CD4-positive, alpha-beta T cell treated with Interleukin-15 for 4 hours (primary cell): ENCODE measurements around the gene NADSYN1.

Experiments
- DNase-seq: peaks from one replicate; pipeline ENCODE4 v3.0.0-alpha.2; 2020; ENCODE audit warnings: low spot score

Gene NADSYN1

GRCh38 chr11:71491531-71491930 lies 38.5 kb downstream of the NADSYN1 start:
- no peak for DNase-seq

GRCh38 chr11:71491940-71492339 lies 38.9 kb downstream of the NADSYN1 start:
- no peak for DNase-seq

- DNase-seq: no peak
These were observed 42.6 kb downstream of the NADSYN1 start for GRCh38 chr11:71495286-71496230.

DNA sequence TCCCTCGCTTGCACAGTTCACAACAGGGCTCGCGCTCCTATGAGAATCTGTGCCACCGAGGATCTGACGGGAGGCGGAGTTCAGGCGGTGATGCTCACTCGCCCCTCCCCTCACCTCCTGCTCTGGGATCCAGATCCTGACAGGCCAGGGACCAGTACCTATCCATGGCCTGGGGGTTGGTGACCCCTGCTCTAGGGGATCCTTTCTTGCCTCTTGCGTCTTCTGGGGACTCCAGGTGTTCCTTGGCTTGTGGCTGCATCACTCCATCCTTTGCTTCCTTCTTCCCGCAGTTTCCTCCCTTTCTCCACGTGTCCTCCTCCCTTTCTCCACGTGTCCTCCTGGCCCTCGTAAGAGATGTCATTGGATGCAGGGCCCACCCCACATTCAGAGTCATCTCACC lies 43.4 kb downstream of the NADSYN1 start:
- DNase-seq: no peak

GRCh38 chr11:71498091-71498490 lies 45.1 kb downstream of the NADSYN1 start:
- DNase-seq: no peak

GRCh38 chr11:71499125-71499524 lies 46.1 kb downstream of the NADSYN1 start:
- no peak for DNase-seq

DNA sequence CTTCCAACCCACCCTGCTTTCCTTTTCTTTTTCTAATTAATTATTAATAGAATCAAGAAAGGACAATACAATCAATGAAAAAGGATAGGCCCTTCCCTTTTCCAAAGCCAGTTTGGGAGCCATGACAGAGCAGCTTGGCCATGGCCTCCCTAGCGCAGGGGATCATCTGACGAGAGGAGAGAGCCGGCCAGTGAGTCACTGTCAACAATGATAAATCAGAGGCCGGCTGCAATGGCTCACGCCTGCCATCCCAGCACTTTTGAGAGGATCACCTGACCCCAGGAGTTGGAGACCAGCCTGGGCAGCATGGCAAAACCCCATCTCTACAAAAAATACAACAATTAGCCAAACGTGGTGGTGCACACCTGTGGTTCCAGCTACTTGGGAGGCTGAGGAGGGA lies 46.5 kb downstream of the NADSYN1 start:
- DNase-seq: no peak

- no peak for DNase-seq
These were observed 47.6 kb downstream of the NADSYN1 start for GRCh38 chr11:71500601-71501021.

DNA sequence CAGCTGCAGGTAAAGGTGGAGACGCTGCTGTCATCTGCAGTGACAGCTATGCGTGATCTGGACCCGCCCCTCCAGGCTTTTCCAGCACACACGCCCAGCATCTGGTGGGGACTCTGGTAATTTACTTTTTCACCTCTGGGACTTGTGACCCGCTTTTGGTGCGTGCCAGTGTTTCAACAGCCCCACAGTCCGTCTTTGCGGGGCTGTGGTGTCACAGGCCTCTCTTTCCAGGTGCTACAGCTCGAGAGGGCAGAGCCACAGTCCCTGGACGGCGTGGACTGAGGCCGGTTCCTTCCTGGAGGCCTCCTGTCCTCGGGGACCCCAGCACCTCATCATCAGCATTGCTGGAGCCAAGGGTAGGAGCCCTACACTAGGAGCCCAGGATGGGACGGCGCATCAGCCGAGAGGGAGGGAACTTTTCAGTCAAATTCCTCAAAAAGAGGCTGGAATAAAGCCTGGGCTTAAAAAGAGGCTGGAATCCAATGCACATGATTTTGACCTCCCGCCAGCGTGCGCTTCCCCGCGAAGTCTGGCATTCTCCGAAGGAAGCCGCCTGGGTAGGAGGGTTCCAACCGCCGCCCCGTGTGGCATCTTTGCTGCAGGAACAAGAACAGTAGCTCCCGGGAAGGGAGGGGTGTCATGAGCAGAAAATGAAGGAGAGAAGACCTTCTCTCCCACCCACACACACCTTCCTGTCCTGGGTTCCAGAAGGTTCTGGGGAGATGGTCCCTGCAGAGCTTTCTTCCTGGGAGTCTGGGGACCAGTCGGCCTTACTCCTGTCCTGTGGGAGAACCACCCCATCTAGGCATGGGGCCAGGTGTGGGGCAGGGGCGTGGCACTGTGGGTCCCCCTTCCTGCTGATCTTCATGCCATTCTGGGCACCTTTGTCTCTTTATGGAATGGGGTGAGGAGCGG lies 48.3 kb downstream of the NADSYN1 start:
- DNase-seq: no peak

DNA sequence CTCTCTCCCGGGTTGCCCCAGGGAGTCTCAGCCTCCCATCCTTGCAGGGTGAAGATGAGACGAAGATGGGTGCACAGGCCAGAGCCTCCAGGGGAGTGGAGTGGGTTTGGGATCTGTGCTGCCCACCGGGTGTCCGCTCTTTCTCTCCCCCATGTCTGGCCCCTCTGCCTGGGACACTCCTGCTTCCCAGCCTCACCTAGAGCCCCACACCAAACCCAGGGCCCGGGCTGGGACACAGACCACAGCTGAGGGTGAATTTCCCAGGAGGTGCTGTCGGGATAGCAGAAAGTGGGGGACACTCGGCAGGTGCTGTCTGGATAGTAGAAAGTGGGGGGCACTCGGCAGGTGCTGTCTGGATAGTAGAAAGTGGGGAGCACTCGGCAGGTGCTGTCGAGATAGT lies 49.0 kb downstream of the NADSYN1 start:
- no peak for DNase-seq

DNA sequence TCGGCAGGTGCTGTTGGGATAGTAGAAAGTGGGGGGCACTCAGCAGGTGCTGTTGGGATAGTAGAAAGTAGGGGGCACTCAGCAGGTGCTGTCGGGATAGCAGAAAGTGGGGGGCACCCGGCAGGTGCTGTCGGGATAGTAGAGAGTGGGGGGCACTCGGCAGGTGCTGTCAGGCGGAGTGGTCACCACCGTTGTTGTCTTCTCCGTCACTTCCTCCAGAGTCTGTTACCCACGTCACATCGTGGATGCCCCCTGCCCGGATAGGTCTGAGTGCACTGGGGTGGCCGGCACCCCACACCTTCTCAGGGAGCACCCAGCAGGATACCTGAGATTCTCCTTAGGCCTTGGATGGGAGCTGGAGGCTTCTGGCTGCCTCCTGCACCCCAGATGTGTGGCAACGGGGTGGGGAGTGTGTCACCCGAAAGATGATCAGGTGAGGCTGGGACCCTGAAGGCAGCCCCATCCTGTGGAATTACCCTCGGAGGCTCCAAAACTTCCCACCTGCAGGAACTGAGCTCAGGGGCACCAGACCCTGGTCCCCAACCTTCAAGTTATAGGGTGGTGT lies 50.0 kb downstream of the NADSYN1 start:
- no peak for DNase-seq

DNA sequence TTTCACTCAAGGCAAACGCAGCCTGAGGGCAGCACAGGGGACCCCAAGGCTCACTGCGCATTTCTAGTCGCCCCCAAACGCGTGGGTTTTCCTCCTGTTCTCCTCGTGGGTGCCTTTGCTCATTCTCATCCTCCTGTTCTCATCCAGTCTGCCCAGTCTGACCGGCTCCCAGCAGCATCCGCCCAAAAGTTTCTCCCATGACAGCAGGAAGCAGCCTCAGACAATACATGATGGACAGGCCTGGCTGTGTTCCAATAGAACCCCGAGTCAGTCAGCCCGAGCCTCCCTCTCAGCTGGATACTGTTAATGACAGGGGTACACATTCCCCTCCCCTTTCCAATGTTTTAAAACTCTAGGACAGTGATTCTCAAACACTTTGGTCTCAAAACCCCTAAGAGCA lies 51.5 kb downstream of the NADSYN1 start:
- no peak for DNase-seq

GRCh38 chr11:71505001-71505400 lies 52.0 kb downstream of the NADSYN1 start:
- no peak for DNase-seq

- no peak for DNase-seq
These were observed 52.8 kb downstream of the NADSYN1 start for GRCh38 chr11:71505781-71506180.

DNA sequence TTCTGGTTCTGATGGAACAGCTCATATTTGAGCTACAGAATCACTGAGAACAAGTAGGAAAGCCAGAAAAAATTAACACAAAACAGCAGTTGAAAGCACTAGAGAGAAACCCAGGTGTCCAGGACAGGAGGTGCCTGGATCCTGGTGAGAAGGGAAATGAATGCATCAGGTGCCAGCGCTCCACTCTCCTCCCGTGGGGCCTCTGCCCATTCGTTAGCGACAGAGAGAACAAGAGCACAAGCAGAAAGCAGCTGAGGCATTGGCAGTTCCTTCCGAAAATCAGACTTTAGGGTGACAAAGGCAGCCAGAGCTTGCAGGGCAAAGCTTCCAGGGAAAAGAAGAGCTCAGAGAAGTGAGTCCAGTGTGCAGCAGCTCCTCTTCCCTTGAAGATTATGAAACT lies 54.1 kb downstream of the NADSYN1 start:
- no peak for DNase-seq

- DNase-seq: no peak
These were observed 65.8 kb downstream of the NADSYN1 start for GRCh38 chr11:71518506-71519471.

- no peak for DNase-seq
These were observed 66.5 kb downstream of the NADSYN1 start for GRCh38 chr11:71519546-71519945.

DNA sequence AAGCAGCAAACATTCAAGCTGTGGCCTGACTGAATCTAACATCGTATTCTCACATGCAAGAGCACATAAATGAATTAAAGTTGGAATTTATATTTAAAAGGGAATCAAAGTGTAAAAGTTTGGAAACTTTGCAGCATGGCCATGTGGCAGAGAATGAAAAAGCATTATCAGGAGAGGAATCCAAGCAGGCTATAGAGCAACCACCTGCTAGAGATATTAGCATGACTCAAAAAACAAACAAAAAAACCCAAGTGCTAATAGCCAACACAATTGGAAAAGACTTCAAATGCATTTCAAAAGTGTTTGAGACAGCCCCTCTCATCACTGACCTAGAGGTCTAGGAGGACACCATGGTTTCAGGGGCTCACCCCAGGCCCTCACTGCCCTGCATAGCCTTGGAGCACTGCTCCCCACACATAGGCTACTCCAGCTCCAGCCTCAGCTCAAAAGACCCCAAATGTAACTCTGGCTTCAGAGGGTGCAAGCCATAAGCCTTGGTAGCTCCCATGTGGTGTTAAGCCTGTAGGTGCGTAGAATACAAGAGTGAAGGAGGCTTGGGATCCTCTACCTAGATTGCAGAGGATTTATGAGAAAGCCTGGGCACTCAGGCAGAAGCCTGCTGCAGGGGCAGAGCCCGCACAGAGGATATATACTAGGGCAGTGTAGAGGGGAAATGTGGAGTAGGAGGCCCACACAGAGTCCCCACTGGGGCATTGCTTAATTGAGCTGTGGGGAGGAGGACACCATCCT lies 72.4 kb downstream of the NADSYN1 start:
- DNase-seq: no peak

- no peak for DNase-seq
These were observed 73.0 kb downstream of the NADSYN1 start for GRCh38 chr11:71525938-71526495.
